Activated CD4-positive, alpha-beta T cell treated with anti-CD3 and anti-CD28 coated beads, Interleukin-2, amount 10 ng/mL, durations not matched to agents 7 days and 5 days (primary cell): ENCODE results near the gene R3HDML. TPM values are rescaled to one million over a fixed set of nuclear protein-coding genes. Genes with fewer than 3 reads are reported as not detected.
"Not testable (repeated sequence)": the region's sequence is repeated elsewhere in the genome, so short reads cannot be mapped to it uniquely, and the experiment has no call there.

ENCODE experiments used
- CTCF ChIA-PET: fragments of 350-600 bp; sonication (Branson Sonifier 250); formaldehyde crosslinking; loops from one replicate; lab custom pipeline; 2021; ENCODE audit warnings: antibody characterized with exemption; lab: Charles Lee
- POLR2A ChIA-PET: fragments of 350-600 bp; sonication (Branson Sonifier 250); formaldehyde crosslinking; loops from one replicate; lab custom pipeline; 2021; ENCODE audit warnings: antibody characterized with exemption; lab: Charles Lee
- DNase-seq: peaks from one replicate; pipeline ENCODE4 v3.0.0-alpha.2; 2020
- H3K27ac Mint-ChIP-seq: one replicate; pipeline ENCODE4 v1.8.0; 2021; ENCODE audit warnings: mild to moderate bottlenecking, moderate library complexity, mixed read lengths
- H3K27me3 Mint-ChIP-seq: one replicate; pipeline ENCODE4 v1.8.0; 2021; ENCODE audit warnings: mixed read lengths
- H3K36me3 Mint-ChIP-seq: one replicate; pipeline ENCODE4 v1.8.0; 2021; ENCODE audit warnings: low read depth, mixed read lengths
- H3K4me1 Mint-ChIP-seq: one replicate; pipeline ENCODE4 v1.8.0; 2021; ENCODE audit warnings: mixed read lengths
- H3K4me3 Mint-ChIP-seq: one replicate; pipeline ENCODE4 v1.8.0; 2021; ENCODE audit warnings: mild to moderate bottlenecking, moderate library complexity, mixed read lengths
- H3K9me3 Mint-ChIP-seq: one replicate; pipeline ENCODE4 v1.8.0; 2021; ENCODE audit warnings: mixed read lengths
- total RNA-seq, 2 experiments: library from RNA; stranded (reverse); gene quantifications; one replicate each; pipeline ENCODE4 v1.2.3, GENCODE V29; 2021

The R3HDML gene
- total RNA-seq, 2 experiments from 2014 or later = not detected

- ChIA-PET POLR2A (no interaction called here), CTCF (interaction anchor here (0.9 to 6.3 kb wide), 16 partner anchors 10 to 645 kb away, joined by 3 to 144 read pairs (median 4); partner anchors contain the start of gene OSER1)
- Mint-ChIP-seq H3K27ac (peak overlapping the region; percentile 94), H3K4me3 (peak overlapping the region; percentile 91), H3K9me3 (no peaks in the 10 kb centered on the region), H3K4me1 (peaks cover 20% of the 10 kb centered on the region), H3K27me3 (no peaks in the 10 kb centered on the region), H3K36me3 (no peaks in the 10 kb centered on the region)
- no peak for DNase-seq
Observed at GRCh38 chr20:44309763-44310663, 26.8 kb upstream of the R3HDML start.

GRCh38 chr20:44310664-44311639 lies 25.9 kb upstream of the R3HDML start, which contains the start of gene FITM2:
FITM2 (minus strand) TSS chr20:44311202; CDS start chr20:44311148, 54 bp downstream.
- H3K36me3 Mint-ChIP-seq = no peaks in the 10 kb centered on the region
- peak; percentile 99 for DNase-seq
- no peaks in the 10 kb centered on the region for H3K27me3 Mint-ChIP-seq
- CTCF ChIA-PET = interaction anchor here (0.6 to 6.3 kb wide), 29 partner anchors 9 to 646 kb away, joined by 3 to 144 read pairs (median 3); partner anchors contain the start of genes GDAP1L1 and OSER1
- H3K9me3 Mint-ChIP-seq = no peaks in the 10 kb centered on the region
- POLR2A ChIA-PET = interaction anchor here (0.7 kb wide), 1 partner anchor 92 kb away, joined by 3 read pairs; no protein-coding TSS in a partner anchor
- H3K4me1 Mint-ChIP-seq = peaks cover 20% of the 10 kb centered on the region
- peak within 1 kb of the TSS; percentile 91 for H3K4me3 Mint-ChIP-seq
- H3K27ac Mint-ChIP-seq = peak within 1 kb of the TSS; percentile 94

DNA sequence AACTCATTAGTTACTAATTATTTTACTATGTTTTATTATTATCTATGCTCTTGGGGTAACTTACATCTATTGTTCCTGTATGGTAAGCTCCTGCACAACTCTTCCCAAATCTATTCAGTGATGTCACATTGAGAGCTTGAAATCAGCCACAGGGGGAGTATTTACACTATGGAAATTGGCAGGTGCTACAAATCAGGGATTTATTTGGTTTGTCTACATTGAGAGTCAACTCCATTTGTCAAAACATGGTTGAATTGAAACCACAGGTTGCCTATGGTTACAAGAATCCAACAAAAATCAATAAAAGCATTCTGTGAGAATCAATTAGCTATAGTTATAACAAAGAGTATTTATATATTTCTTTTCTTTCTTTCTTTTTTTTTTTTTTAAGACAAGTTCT lies 22.0 kb upstream of the R3HDML start:
- no peaks in the 10 kb centered on the region for H3K36me3 Mint-ChIP-seq
- H3K27ac Mint-ChIP-seq = no peak overlapping the region
- H3K9me3 Mint-ChIP-seq = no peaks in the 10 kb centered on the region
- no peak overlapping the region for H3K4me3 Mint-ChIP-seq
- ChIA-PET POLR2A (interaction anchor here (0.5 kb wide), 1 partner anchor 43 kb away, joined by 3 read pairs; no protein-coding TSS in a partner anchor), CTCF (interaction anchor here (0.6 kb wide), 1 partner anchor 192 kb away, joined by 4 read pairs; no protein-coding TSS in a partner anchor)
- peaks cover 8% of the 10 kb centered on the region for H3K27me3 Mint-ChIP-seq
- H3K4me1 Mint-ChIP-seq = peaks cover 13% of the 10 kb centered on the region
- DNase-seq = no peak

- Mint-ChIP-seq H3K27ac (no peak overlapping the region), H3K9me3 (no peaks in the 10 kb centered on the region), H3K27me3 (peaks cover 8% of the 10 kb centered on the region), H3K4me1 (no peaks in the 10 kb centered on the region), H3K4me3 (no peak overlapping the region), H3K36me3 (no peaks in the 10 kb centered on the region)
- POLR2A ChIA-PET = no interaction called here
- no peak for DNase-seq
- CTCF ChIA-PET = interaction anchor here (1.1 kb wide), 1 partner anchor 9 kb away, joined by 4 read pairs; the partner anchor contains the start of gene FITM2
Observed at GRCh38 chr20:44319839-44320422, 16.9 kb upstream of the R3HDML start.

GRCh38 chr20:44324343-44324742 lies 12.5 kb upstream of the R3HDML start:
- ChIA-PET CTCF (interaction anchor here (4.2 kb wide), 1 partner anchor 13 kb away, joined by 19 read pairs; the partner anchor contains the start of gene FITM2), POLR2A (no interaction called here)
- Mint-ChIP-seq H3K27ac (no peak overlapping the region), H3K36me3 (no peaks in the 10 kb centered on the region), H3K27me3 (peaks cover 7% of the 10 kb centered on the region), H3K9me3 (no peaks in the 10 kb centered on the region), H3K4me1 (peaks cover 2% of the 10 kb centered on the region), H3K4me3 (no peak overlapping the region)
- no peak for DNase-seq

DNA sequence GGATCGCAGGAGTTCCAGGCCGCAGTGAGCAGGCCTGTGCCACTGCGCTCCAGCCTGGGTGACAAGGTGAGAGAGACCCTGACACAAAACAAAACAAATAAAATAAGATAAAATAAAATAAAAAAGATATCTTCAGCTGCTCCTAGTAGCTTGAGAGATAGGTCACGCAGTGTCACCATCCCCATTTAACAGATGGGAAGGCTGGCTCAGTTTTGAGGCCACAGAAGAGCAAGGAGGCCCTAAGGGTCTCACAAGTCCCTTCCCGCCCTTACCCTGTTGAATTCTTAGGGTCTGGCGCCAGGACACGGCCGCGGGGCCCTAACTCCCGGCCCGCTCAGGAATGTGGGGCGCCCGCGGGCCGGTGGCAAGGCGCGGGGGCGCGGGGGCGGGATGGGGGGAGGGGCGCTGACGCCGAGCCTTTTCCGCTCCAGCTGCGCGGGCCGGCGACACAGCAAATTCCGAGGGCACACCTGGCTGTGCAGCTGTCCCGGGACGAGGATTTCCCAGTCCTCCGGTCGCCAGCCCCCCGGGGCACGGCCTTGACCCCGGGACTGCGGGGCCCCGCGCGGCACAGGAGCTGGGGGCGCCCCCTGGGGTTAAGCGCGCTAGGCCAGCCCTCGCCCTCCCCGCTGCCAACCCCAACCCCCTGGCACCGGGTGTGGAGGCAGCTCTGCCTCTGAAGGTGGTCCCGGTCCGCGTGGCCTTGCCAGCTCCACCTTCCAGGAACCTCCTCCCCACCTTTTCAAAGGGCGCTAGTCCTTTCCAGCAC lies 10.3 kb upstream of the R3HDML start:
- peaks cover 2% of the 10 kb centered on the region for H3K4me1 Mint-ChIP-seq
- POLR2A ChIA-PET = no interaction called here

DNA sequence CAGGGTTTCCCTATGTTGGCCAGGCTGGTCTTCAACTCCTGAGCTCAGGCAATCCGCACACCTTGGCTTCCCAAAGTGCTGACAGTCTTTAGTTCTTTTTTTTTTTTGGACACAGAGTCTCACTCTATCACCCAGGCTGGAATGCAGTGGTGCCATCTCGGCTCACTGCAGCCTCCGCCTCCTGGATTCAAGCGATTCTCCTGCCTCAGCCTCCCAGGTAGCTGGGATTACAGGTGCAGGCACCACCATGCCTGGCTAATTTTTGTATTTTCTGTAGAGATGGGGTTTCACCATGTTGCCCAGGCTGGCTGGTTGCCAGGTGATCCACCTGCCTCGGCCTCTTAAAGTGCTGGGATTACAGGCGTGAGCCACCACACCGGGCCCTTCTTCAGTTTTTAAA lies 9.1 kb upstream of the R3HDML start:
- H3K4me1 Mint-ChIP-seq, H3K4me3 Mint-ChIP-seq, H3K27ac Mint-ChIP-seq, H3K9me3 Mint-ChIP-seq, H3K27me3 Mint-ChIP-seq, DNase-seq, H3K36me3 Mint-ChIP-seq: not testable (repeated sequence)
- POLR2A ChIA-PET = interaction anchor here (0.6 kb wide), 1 partner anchor 111 kb away, joined by 8 read pairs; no protein-coding TSS in a partner anchor
- CTCF ChIA-PET = interaction anchor here (0.6 to 2.7 kb wide), 3 partner anchors 17 to 110 kb away, joined by 3 to 13 read pairs (median 4); partner anchors contain the start of gene FITM2

More for the DNA sequence above, 10.3 kb upstream of the R3HDML start:
- Mint-ChIP-seq H3K27ac (no peak overlapping the region), H3K36me3 (no peaks in the 10 kb centered on the region), H3K9me3 (no peaks in the 10 kb centered on the region), H3K27me3 (peaks cover 7% of the 10 kb centered on the region), H3K4me3 (peak overlapping the region; percentile 30)
- CTCF ChIA-PET = interaction anchor here (1.3 to 2.7 kb wide), 2 partner anchors 16 to 108 kb away, joined by 7 to 13 read pairs; partner anchors contain the start of gene FITM2
- no peak for DNase-seq

DNA sequence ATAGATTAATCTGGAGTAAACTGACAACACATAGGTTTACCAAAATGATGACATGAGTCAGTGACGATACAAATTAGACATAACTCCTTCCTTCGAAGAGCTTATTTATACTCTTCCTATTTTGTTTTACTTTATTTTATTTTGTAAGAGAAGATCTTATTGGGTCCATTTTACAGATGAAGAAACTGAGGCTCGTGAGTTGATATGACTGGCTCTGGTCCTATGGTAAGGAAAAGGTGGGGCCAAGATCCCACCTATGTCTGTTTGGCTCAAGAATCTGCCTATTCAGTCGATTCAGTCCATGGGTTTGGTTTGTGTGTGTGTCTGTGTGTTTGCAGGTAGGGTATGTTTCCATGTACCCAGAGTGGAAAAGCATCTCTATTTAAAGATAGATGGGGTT lies 8.4 kb upstream of the R3HDML start:
- Mint-ChIP-seq H3K4me1 (peaks cover 2% of the 10 kb centered on the region), H3K9me3 (no peaks in the 10 kb centered on the region), H3K27ac (no peak overlapping the region), H3K27me3 (peaks cover 7% of the 10 kb centered on the region), H3K36me3 (no peaks in the 10 kb centered on the region), H3K4me3 (no peak overlapping the region)
- POLR2A ChIA-PET = no interaction called here
- DNase-seq = no peak
- CTCF ChIA-PET = no interaction called here

- Mint-ChIP-seq H3K36me3 (no peaks in the 10 kb centered on the region), H3K27ac (no peak overlapping the region)
- DNase-seq = no peak
Observed at GRCh38 chr20:44331201-44331600, 5.6 kb upstream of the R3HDML start.

GRCh38 chr20:44334306-44334705 lies 2.5 kb upstream of the R3HDML start:
- peaks cover 3% of the 10 kb centered on the region for H3K27me3 Mint-ChIP-seq
- ChIA-PET POLR2A (no interaction called here), CTCF (no interaction called here)
- no peak overlapping the region for H3K27ac Mint-ChIP-seq
- H3K4me3 Mint-ChIP-seq = no peak overlapping the region
- no peaks in the 10 kb centered on the region for H3K36me3 Mint-ChIP-seq
- H3K9me3 Mint-ChIP-seq = no peaks in the 10 kb centered on the region
- no peak for DNase-seq
- no peaks in the 10 kb centered on the region for H3K4me1 Mint-ChIP-seq

More at GRCh38 chr20:44331201-44331600, 5.6 kb upstream of the R3HDML start:
- ChIA-PET CTCF (interaction anchor here (1.6 to 1.8 kb wide), 3 partner anchors 13 to 114 kb away, joined by 3 to 10 read pairs (median 9); partner anchors contain the start of gene FITM2), POLR2A (no interaction called here)
- Mint-ChIP-seq H3K27me3 (peaks cover 7% of the 10 kb centered on the region), H3K4me3 (no peak overlapping the region), H3K9me3 (no peaks in the 10 kb centered on the region), H3K4me1 (peaks cover 2% of the 10 kb centered on the region)

DNA sequence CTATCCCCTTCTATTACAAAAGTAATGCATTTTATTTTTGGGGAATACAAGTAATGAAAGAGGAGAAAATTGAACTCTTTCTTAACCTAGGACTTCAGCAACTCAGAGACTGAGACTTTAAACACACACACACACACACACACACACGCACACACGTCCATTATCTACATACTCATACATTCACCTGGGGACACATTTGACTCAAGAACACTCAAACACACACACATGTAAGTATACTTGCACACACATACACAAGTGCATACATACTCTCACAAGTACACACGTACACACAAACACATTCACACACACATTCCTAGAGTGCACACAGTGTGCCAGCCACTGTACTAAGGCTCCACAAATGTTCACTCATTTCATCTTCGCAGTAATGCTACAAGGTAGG lies 2.1 kb upstream of the R3HDML start:
- ChIA-PET POLR2A (no interaction called here), CTCF (no interaction called here)
- Mint-ChIP-seq H3K27me3 (peaks cover 3% of the 10 kb centered on the region), H3K36me3 (no peaks in the 10 kb centered on the region), H3K27ac (no peak overlapping the region), H3K9me3 (no peaks in the 10 kb centered on the region), H3K4me1 (no peaks in the 10 kb centered on the region), H3K4me3 (no peak overlapping the region)
- no peak for DNase-seq
